Measurements from ENCODE around the gene TNFRSF1A.

DNA sequence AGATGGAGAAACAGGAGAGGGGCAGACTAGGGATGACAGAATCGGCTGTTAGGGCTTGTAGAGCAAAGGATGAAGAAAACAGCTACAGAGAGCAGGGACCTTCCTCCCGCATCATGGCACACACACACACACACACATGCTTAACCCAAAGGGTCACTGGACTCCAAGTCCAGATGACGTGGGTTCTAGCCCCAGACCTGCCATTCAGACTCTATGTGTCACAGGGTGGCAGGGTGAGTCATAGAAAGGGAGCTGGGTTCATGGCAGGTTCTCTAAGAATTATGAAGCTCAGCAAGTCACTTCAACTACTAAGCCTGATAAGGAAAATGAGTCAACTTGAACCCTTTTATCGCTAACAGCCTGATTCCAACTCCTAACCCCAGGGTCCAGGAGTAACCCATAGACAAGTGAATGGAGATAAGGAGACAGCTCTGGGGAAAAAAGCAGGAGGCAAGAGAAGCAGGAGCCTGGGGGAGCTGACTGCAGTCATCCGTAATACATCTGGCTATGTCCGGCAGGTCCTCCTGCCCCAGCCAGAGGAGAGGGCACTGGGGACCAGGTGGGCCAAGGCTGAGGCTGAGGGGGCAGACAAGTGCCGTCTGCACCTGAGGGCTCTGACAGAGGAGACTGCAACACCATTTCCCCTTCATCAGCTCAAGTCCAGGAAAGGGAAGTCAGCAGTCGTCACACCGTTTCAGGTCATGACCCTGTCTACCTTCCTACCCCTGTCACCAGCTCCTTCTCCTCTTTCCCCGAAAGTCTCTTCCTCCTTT is 3.6 kb upstream of the TNFRSF1A start:
- TF ChIP-seq CTCF (IDR thresholded peaks at IDR 0.05) (no peak), POLR2A (IDR thresholded peaks at IDR 0.05) (no peak), POLR2AphosphoS5 (IDR thresholded peaks at IDR 0.05; ENCODE audit: insufficient read depth in 1 of 2, low read depth in 1 of 2) (peak; percentile 34 to 54)
